ENCODE measurements around the gene LRRC32. TPM values are rescaled to one million over a fixed set of nuclear protein-coding genes. Genes with fewer than 3 reads are reported as not detected.

The LRRC32 gene
- total RNA-seq, 1 experiment from 2014 or later, result 0.46 TPM

DNA sequence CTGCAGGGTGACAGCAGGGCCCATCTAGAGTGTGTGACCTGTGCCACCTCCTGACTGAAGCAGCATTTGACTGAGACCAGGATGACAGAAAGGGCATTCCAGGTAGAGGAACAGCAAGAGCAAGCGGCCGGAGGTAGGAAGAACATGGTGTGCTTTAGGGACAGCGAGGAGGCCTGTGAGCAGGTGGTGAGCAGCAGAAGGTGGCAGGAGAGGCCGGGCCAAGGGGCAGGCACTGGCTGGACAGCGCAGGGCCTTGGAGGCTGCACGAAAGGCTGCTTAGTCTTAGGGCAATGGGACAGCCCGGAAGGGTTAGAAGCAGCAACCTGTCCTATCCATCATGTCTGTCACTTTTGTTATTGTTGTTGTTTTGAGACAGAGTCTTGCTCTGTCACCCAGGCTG lies 17.6 kb upstream of the LRRC32 start:
- TF ChIP-seq, protein P1, sequence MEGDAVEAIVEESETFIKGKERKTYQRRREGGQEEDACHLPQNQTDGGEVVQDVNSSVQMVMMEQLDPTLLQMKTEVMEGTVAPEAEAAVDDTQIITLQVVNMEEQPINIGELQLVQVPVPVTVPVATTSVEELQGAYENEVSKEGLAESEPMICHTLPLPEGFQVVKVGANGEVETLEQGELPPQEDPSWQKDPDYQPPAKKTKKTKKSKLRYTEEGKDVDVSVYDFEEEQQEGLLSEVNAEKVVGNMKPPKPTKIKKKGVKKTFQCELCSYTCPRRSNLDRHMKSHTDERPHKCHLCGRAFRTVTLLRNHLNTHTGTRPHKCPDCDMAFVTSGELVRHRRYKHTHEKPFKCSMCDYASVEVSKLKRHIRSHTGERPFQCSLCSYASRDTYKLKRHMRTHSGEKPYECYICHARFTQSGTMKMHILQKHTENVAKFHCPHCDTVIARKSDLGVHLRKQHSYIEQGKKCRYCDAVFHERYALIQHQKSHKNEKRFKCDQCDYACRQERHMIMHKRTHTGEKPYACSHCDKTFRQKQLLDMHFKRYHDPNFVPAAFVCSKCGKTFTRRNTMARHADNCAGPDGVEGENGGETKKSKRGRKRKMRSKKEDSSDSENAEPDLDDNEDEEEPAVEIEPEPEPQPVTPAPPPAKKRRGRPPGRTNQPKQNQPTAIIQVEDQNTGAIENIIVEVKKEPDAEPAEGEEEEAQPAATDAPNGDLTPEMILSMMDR (conservative IDR thresholded peaks at IDR 0.05), result no peak
- Histone ChIP-seq H3K23ac (ENCODE audit: insufficient read length, low read depth, low read length) (no peak overlapping the region), H2BK12ac (ENCODE audit: insufficient read length, low read depth, low read length) (no peak overlapping the region), H3K27ac (ENCODE audit: insufficient read length, low read depth, low read length) (no peak overlapping the region), H4K20me1 (ENCODE audit: control insufficient read depth, insufficient read depth, insufficient read length) (no peaks in the 10 kb centered on the region), H2BK20ac (ENCODE audit: low read depth, low read length, poor library complexity, severe bottlenecking) (no peak overlapping the region), H2AFZ (ENCODE audit: low read length) (no peak overlapping the region), H2AK5ac (ENCODE audit: insufficient read length, low read length) (no peak overlapping the region), H3K56ac (ENCODE audit: insufficient read length, low read depth, low read length) (no peak overlapping the region), H3K79me1 (ENCODE audit: insufficient read depth, low read depth, low read length, poor library complexity, severe bottlenecking) (no peaks in the 10 kb centered on the region), H2BK120ac (ENCODE audit: low read depth, low read length, poor library complexity, severe bottlenecking) (no peak overlapping the region), H2BK5ac (ENCODE audit: insufficient read length, low read length) (no peak overlapping the region), H3K79me2 (ENCODE audit: insufficient read depth, low read length) (no peaks in the 10 kb centered on the region), H3K9ac (ENCODE audit: extremely low read depth, insufficient read length, low read length) (no peak overlapping the region), H3K27me3 (ENCODE audit: insufficient read depth, low read length) (no peaks in the 10 kb centered on the region), H4K5ac (ENCODE audit: insufficient read length, low read depth, low read length) (no peak overlapping the region), H3K9me3 (ENCODE audit: control insufficient read depth, low read depth, low read length) (no peaks in the 10 kb centered on the region), H4K8ac (replicated peaks; ENCODE audit: insufficient read length, low read depth, low read length) (no peak overlapping the region), H3K18ac (ENCODE audit: insufficient read length, low read depth, low read length) (no peak overlapping the region), H3K23me2 (ENCODE audit: insufficient read length, low read depth, low read length, poor library complexity, severe bottlenecking) (no peaks in the 10 kb centered on the region), H3K4me2 (ENCODE audit: insufficient read depth, insufficient read length, low read length) (no peak overlapping the region), H3K4me1 (ENCODE audit: insufficient read depth, low read length) (peaks cover 3% of the 10 kb centered on the region; the same call in 1 of the 2 replicates), H2BK15ac (ENCODE audit: low read depth, low read length) (no peak overlapping the region), H4K91ac (ENCODE audit: insufficient read length, low read depth, low read length) (no peak overlapping the region), H3K14ac (ENCODE audit: insufficient read depth, low read length) (no peak overlapping the region), H3K4ac (ENCODE audit: low read depth, low read length) (no peak overlapping the region), H3T11ph (ENCODE audit: low read length) (no peak overlapping the region)
- no peak for DNase-seq
- Mint-ChIP-seq H3K36me3 (ENCODE audit: insufficient read depth in 1 of 3, low read depth in 3 of 3) (peaks cover 0 to 5% (median 4%) of the 10 kb centered on the region in 3 experiments; a peak in 2 of 7 replicates), H3K4me3 (no peak overlapping the region), H3K27ac (no peak overlapping the region), H3K4me1 (peaks cover 14 to 24% of the 10 kb centered on the region in 2 experiments), H3K9me3 (no peaks in the 10 kb centered on the region; a peak in 2 of 5 replicates), H3K27me3 (ENCODE audit: low read depth) (peaks cover 6% of the 10 kb centered on the region)
- WGBS (ENCODE audit: extremely low coverage, insufficient read length, low lambda C conversion rate), result no CpG with 5 or more reads among the region's 7 CpGs

Data from H9 (cell line).